22Rv1 (cell line): Measurements from ENCODE around the gene ZNF280C.

Experiments
- H3K27ac ChIP-seq: fragments of 450-650 bp; 2 replicates; pipeline ENCODE4 v1.5.1; 2017
- CTCF ChIP-seq: fragments of 450-650 bp; IDR thresholded peaks from 2 replicates; pipeline ENCODE4 v1.5.1; 2017; ENCODE audit warnings: mild to moderate bottlenecking
- ZFX ChIP-seq: fragments of 450-650 bp; IDR thresholded peaks from 2 replicates; pipeline ENCODE4 v1.6.1; 2017; ENCODE audit warnings: antibody characterized with exemption, borderline replicate concordance

Gene ZNF280C

GRCh38 chrX:130213376-130213775, 55.3 kb downstream of the ZNF280C start:
- TF ChIP-seq CTCF (no peak), ZFX (no peak)
- H3K27ac ChIP-seq, result no peak overlapping the region

GRCh38 chrX:130212371-130212770, 56.3 kb downstream of the ZNF280C start:
- no peak for TF ChIP-seq ZFX
- no peak overlapping the region for H3K27ac ChIP-seq

- H3K27ac ChIP-seq, result no peak overlapping the region
- no peak for TF ChIP-seq ZFX
- TF ChIP-seq CTCF, result no peak
Observed at GRCh38 chrX:130211415-130212186, 57.1 kb downstream of the ZNF280C start.

- no peak for TF ChIP-seq ZFX
- no peak for TF ChIP-seq CTCF
- no peak overlapping the region for H3K27ac ChIP-seq
Observed at GRCh38 chrX:130204647-130205046, 64.1 kb downstream of the ZNF280C start.

GRCh38 chrX:130197464-130197863, 71.2 kb downstream of the ZNF280C start:
- TF ChIP-seq ZFX (no peak), CTCF (no peak)
- no peak overlapping the region for H3K27ac ChIP-seq

- TF ChIP-seq CTCF (no peak), ZFX (no peak)
- no peak overlapping the region for H3K27ac ChIP-seq
Observed at GRCh38 chrX:130196466-130196865, 72.2 kb downstream of the ZNF280C start.

GRCh38 chrX:130190801-130191200, 77.9 kb downstream of the ZNF280C start:
- TF ChIP-seq ZFX (no peak), CTCF (no peak)

GRCh38 chrX:130186651-130187050, 82.0 kb downstream of the ZNF280C start:
- no peak overlapping the region for H3K27ac ChIP-seq
- no peak for TF ChIP-seq ZFX

More at GRCh38 chrX:130190801-130191200, 77.9 kb downstream of the ZNF280C start:
- no peak overlapping the region for H3K27ac ChIP-seq
